HG02763 (cell line): ENCODE data around the gene SMYD4.
A peak's percentile ranks its signal among the peaks of the same experiment; 100 is the strongest.
"Not testable (repeated sequence)": the region's sequence is repeated elsewhere in the genome, so short reads cannot be mapped to it uniquely, and the experiment has no call there.

Source experiments
- ATAC-seq: cut with Tn5 transposase; IDR thresholded peaks from one replicate; pipeline ENCODE4 v1.9.1; 2021; ENCODE audit warnings: mild to moderate bottlenecking, moderate library complexity; ENCODE audit not compliant: unreplicated experiment

The SMYD4 gene, protein sequence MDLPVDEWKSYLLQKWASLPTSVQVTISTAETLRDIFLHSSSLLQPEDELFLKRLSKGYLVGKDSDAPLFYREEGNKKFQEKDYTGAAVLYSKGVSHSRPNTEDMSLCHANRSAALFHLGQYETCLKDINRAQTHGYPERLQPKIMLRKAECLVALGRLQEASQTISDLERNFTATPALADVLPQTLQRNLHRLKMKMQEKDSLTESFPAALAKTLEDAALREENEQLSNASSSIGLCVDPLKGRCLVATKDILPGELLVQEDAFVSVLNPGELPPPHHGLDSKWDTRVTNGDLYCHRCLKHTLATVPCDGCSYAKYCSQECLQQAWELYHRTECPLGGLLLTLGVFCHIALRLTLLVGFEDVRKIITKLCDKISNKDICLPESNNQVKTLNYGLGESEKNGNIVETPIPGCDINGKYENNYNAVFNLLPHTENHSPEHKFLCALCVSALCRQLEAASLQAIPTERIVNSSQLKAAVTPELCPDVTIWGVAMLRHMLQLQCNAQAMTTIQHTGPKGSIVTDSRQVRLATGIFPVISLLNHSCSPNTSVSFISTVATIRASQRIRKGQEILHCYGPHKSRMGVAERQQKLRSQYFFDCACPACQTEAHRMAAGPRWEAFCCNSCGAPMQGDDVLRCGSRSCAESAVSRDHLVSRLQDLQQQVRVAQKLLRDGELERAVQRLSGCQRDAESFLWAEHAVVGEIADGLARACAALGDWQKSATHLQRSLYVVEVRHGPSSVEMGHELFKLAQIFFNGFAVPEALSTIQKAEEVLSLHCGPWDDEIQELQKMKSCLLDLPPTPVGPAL

GRCh38 chr17:1829592-1830257 lies at the start of gene SMYD4, which contains the start of gene RPA1:
Gene SMYD4 (minus strand): TSS chr17:1829902. CDS start chr17:1827994, 1,908 bp downstream.
Gene RPA1 (plus strand): TSS chr17:1830005. CDS start chr17:1830094, 89 bp downstream.
- peak; percentile 87 for ATAC-seq

- ATAC-seq = no peak
Measured at GRCh38 chr17:1878419-1879121, 48.9 kb upstream of the SMYD4 start.

DNA sequence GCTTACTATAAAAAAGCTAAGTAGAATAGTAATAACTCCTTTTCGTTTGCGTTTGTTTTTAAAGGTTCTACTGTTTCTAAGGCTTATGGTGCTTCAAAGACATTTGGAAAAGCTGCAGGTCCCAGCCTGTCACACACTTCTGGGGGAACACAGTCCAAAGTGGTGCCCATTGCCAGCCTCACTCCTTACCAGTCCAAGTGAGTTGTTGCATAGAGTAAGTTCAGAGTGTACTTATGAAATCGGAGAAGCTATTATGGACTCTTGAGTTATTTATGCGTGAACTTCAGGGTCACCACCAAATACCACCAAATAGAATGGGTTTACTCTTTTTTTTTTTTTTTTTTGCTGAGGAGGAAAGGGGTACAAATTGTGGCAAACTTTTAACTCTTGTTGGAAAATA lies 45.9 kb upstream of the SMYD4 start:
- no peak for ATAC-seq

DNA sequence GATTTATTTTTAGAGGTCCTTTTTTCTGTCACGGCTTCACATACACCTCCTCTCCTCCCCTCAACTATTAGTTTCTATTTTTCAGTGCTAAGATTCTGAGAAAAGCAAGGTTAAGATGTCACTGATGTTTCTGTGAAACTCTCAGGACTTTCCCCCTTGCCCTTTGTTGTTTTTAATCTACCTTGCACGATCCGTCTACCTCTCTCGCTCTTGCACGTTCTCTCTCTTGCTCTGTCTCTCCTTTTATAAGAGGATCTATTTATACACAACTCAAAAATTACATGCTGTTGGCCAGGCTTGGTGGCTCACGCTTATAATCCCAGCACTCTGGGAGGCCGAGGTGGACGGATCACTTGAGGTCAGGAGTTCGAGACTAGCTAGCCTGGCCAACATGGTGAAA lies 43.7 kb upstream of the SMYD4 start:
- no peak for ATAC-seq

DNA sequence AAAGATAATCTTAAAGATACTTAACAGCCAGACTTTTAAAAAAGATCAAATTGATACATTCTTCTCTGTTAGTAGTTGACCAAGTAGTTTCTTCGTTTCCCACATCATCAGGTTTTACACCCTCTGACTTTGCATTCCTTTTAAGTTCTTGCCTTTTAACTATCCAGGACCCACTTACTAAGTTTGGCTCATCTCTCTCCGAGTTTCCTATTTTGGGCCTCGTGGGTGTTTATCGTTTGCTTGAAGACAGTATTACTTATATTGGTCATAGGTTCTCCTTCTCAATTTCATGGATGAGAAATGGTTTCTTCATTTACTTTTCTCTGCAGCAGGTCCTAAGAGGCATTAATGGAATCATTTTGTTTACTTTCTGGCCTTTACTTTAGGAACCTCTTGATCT lies 43.3 kb upstream of the SMYD4 start:
- no peak for ATAC-seq

- no peak for ATAC-seq
Measured at GRCh38 chr17:1872254-1872653, 42.6 kb upstream of the SMYD4 start.

DNA sequence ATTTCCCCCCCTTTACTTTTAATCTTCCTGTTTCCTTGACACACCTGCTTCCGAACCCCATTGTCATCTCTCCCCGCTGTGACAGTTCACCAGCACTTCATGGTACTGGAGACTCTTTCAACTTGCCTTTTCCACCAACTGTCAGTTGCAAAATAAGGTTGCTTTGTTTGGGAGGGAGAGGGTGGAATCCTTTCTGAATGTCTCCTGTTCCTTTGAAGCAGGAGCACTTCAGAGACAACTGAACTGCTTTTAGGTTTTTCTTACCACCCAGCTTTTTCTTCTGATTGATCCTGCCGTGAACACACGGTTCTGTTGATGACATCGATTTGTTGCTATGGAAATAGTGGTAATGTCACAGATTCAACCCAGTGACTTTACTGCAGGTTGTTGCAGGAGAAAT lies 42.1 kb upstream of the SMYD4 start:
- no peak for ATAC-seq

GRCh38 chr17:1870592-1870991 lies 40.9 kb upstream of the SMYD4 start:
- no peak for ATAC-seq

DNA sequence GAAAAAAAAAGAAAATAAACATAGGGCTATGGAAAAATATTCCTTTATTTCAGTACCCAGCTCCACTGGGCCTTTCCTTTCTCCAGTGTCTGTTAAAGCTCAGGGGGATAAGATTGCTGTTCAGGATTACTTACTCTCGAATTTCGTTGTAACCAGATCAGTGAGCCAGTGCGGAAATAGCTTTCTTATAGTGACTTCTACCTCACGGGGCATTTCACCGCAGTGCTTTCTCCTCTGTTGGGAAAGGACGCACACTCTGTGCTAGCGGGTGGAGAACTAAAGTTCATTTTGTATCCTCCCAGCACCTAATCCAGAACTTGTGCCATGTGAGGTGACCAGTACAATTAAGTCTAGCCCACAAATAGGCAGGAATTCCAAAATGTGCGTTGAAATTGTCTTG lies 38.4 kb upstream of the SMYD4 start:
- ATAC-seq = no peak

DNA sequence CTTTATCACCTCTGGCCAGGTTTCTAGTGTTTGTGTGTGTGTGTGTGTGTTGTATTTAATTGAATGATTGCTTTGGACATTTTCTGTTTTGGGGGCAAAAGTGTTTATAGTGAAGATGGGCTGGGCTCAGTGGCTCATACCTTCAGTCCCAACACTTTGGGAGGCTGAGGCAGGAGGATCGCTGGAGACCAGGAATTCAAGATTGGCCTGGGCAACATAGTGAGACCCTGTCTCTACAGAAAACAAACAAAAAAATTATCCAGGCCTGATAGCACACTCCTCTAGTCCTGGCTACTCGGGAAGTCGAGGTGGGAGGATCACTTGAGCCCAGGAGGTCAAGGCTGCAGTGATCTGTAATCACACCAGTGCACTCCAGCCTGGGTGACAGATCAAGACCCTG lies 37.6 kb upstream of the SMYD4 start:
- ATAC-seq = no peak

DNA sequence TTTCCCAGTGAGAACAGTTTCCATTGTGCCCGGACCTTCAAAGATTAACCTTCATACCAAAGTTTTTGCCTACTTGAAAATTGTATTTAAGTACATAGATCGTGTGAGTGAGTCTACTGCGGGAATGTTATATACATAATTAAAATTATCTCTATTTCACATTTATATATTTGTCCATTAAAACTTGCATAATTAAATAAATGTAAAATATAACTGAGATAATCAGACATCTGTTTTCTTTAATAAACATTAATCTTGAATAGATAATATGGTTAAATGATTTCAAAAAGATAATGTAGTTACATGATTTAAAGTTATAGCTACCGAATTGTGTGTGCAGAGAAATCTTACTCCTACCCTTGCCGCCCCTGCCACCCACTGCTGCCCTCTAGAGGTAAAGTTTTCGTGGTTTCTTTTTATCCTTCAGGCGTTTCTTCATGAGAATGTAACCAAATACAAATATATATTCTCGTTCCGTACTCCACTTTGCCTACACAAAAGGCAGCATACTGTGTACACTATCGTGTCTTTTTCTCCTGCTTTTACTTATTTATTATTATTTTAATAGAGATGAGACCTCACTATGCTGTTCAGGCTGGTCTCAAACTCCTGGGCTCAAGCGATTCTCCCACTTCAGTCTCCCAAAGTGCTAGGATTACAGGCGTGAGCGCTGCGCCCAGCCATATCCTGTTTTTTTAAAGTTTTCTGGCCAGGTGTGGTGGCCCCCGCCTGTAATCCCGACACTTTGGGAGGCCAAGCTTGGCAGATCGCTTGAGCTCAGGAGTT lies 35.7 kb upstream of the SMYD4 start:
- ATAC-seq = no peak

DNA sequence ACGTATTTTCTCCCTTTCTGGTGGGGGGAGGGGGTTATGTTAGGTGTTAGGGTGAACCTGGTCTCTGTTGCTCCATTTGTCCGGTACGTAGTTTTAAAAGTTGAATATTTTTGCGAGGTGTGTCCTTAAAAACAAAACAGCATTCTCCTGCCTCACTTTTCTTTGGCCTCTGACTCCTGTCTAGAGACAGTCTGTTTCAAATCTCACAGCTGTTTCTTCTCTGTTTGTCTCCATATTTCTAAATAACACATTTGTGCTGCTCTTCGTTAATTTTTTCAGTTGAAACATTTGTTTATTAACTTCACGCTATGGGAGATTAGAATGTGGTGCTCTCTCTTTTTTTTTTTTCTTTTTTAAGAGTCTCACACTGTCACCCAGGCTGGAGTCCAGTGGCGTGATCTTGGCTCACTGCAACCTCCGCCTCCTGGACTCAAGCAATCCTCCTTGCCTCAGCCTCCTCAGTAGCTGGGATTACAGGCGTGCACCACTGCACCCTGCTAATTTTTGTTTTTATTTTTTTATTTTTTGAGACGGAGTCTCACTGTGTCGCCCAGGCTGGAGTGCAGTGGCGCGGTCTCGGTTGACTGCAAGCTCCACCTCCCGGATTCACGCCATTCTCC lies 31.8 kb upstream of the SMYD4 start:
- ATAC-seq = no peak

DNA sequence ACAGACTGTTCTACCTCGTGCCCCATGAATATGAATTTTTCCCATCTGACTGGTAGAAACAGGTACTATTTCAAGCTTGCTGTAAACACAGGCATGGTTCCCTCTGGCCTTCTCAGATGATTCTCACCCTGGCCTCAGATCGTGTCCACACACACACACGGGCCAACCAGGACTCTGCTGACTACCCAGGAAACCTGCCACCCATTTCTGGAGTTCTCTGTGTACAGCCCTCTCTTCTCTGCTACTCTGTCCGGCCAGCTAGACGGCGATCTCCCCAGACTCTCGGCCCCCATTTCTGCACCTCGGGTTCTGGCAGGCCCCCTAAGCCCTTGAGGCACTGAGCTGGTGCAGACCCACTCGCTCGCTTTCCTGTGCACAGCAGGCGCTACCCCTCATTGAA lies 31.3 kb upstream of the SMYD4 start:
- no peak for ATAC-seq

DNA sequence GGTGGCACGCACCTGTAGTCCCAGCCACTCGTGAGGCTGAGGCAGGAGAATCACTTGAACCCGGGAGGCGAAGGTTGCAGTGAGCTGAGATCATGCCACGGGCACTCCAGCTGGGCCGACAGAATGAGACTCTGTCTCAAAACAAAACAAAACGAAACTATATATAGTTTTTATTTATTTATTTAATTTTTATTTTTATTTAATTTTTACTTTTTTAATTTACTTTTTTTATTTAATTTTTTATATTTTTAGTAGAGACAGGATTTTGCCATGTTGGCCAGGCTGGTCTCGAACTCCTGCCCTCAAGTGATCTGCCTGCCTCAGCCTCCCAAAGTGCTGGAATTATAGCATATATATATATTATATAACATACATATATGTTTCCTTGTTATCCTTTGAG lies 26.8 kb upstream of the SMYD4 start:
- ATAC-seq = not testable (repeated sequence)

DNA sequence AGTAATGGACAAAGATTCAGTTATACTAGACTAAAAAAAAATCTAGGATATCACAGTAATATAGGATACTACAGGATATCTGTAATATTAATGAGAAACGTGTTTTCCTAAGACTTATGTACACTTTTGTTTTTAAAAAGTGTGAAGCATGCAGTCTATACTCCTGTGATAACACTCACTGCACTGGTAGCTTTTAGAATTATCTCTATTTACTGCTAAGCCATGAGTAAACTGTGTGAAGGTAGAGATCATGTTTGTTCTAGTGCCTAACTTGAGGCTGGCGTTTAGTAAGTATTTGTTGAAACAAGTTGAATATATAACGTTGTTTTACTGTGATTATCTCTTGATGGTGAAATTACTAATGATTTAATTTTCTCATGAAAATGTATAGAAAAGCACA lies 24.0 kb upstream of the SMYD4 start:
- no peak for ATAC-seq

GRCh38 chr17:1852327-1852726 lies 22.6 kb upstream of the SMYD4 start:
- ATAC-seq = no peak

GRCh38 chr17:1847191-1847590 lies 17.5 kb upstream of the SMYD4 start:
- ATAC-seq = no peak

DNA sequence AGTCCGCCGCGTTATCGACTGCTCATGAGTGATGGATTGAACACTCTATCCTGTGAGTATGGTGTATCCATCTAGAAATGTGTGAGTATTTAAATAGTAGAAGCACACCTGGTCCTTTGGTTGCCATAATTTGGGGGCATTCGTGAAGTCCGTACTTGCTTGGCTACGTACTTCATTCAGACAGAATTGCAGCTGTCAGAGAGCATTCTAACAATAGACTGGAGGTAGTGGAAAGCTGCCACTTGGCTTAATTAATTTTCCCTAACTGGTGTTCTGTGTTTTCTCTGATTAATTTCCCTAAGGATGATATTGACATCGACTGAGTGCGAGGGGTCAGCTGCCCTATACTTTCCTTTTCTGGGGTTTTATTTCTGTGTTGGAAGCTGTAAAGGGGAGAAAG lies 14.2 kb upstream of the SMYD4 start:
- ATAC-seq = no peak

DNA sequence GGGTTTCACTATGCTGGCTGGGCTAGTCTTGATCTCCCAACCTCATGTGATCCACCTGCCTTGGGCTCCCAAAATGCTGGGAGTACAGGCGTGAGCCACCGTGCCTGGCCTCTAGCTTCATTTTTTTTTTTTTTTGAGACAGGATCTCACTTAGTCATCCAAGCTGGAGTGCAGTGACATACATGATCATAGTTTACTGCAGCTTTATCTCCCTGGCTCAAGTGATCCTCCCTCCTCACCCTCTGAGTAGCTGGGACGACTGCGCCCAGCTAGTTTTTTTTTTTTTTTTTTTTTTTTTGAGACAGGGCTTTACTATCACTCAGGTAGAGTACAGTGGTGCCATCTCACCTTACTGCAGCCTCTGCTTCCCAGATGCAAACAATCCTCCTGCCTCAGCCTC lies 9.8 kb upstream of the SMYD4 start:
- ATAC-seq = no peak
